ENCODE measurements around the gene ZNF567.
"Not testable (repeated sequence)": the region's sequence is repeated elsewhere in the genome, so short reads cannot be mapped to it uniquely, and the experiment has no call there.

The ZNF567 gene

GRCh38 chr19:36687214-36688056 lies at the start of gene ZNF567:
ZNF567 (plus strand) TSS chr19:36687612; CDS start chr19:36694868, 7,256 bp downstream.
- DNase-seq (ENCODE audit: low read depth, low spot score): peak; percentile 98

GRCh38 chr19:36638862-36639510 lies 48.4 kb upstream of the ZNF567 start:
- DNase-seq (ENCODE audit: low read depth, low spot score): no peak

GRCh38 chr19:36646746-36647145 lies 40.7 kb upstream of the ZNF567 start:
- DNase-seq (ENCODE audit: low read depth, low spot score): no peak

GRCh38 chr19:36652958-36653357 lies 34.5 kb upstream of the ZNF567 start:
- no peak for DNase-seq (ENCODE audit: low read depth, low spot score)

- no peak for DNase-seq (ENCODE audit: low read depth, low spot score)
Measured at GRCh38 chr19:36665832-36666231, 21.6 kb upstream of the ZNF567 start.

GRCh38 chr19:36668646-36669045 lies 18.8 kb upstream of the ZNF567 start:
- no peak for DNase-seq (ENCODE audit: low read depth, low spot score)

- no peak for DNase-seq (ENCODE audit: low read depth, low spot score)
Measured at GRCh38 chr19:36672368-36672767, 15.0 kb upstream of the ZNF567 start.

- DNase-seq (ENCODE audit: low read depth, low spot score): no peak
Measured at GRCh38 chr19:36674201-36674600, 13.2 kb upstream of the ZNF567 start.

GRCh38 chr19:36679455-36679854 lies 8.0 kb upstream of the ZNF567 start:
- no peak for DNase-seq (ENCODE audit: low read depth, low spot score)

GRCh38 chr19:36685835-36686234 lies 1.6 kb upstream of the ZNF567 start:
- no peak for DNase-seq (ENCODE audit: low read depth, low spot score)

- peak; percentile 17 for DNase-seq (ENCODE audit: low read depth, low spot score)
Measured at GRCh38 chr19:36686365-36687213, 823 bp upstream of the ZNF567 start.

GRCh38 chr19:36688058-36688457 lies 646 bp downstream of the ZNF567 start:
- no peak for DNase-seq (ENCODE audit: low read depth, low spot score)

- no peak for DNase-seq (ENCODE audit: low read depth, low spot score)
Measured at GRCh38 chr19:36707134-36707533, 19.7 kb downstream of the ZNF567 start.

GRCh38 chr19:36709423-36709822 lies 22.0 kb downstream of the ZNF567 start:
- no peak for DNase-seq (ENCODE audit: low read depth, low spot score)

- DNase-seq (ENCODE audit: low read depth, low spot score): peak; percentile 2
Measured at GRCh38 chr19:36719687-36720556, 32.5 kb downstream of the ZNF567 start.

- not testable (repeated sequence) for DNase-seq (ENCODE audit: low read depth, low spot score)
Measured at GRCh38 chr19:36736166-36736565, 48.8 kb downstream of the ZNF567 start.

- DNase-seq (ENCODE audit: low read depth, low spot score): no peak
Measured at GRCh38 chr19:36745870-36746269, 58.5 kb downstream of the ZNF567 start.

GRCh38 chr19:36747750-36748149 lies 60.3 kb downstream of the ZNF567 start:
- DNase-seq (ENCODE audit: low read depth, low spot score): no peak

- peak; percentile 5 for DNase-seq (ENCODE audit: low read depth, low spot score)
Measured at GRCh38 chr19:36748431-36749275, 61.2 kb downstream of the ZNF567 start.

- DNase-seq (ENCODE audit: low read depth, low spot score): not testable (repeated sequence)
Measured at GRCh38 chr19:36749613-36750012, 62.2 kb downstream of the ZNF567 start.
